ENCODE data around the gene LPCAT1.
"Not testable (repeated sequence)": the region's sequence is repeated elsewhere in the genome, so short reads cannot be mapped to it uniquely, and the experiment has no call there.

The LPCAT1 gene

DNA sequence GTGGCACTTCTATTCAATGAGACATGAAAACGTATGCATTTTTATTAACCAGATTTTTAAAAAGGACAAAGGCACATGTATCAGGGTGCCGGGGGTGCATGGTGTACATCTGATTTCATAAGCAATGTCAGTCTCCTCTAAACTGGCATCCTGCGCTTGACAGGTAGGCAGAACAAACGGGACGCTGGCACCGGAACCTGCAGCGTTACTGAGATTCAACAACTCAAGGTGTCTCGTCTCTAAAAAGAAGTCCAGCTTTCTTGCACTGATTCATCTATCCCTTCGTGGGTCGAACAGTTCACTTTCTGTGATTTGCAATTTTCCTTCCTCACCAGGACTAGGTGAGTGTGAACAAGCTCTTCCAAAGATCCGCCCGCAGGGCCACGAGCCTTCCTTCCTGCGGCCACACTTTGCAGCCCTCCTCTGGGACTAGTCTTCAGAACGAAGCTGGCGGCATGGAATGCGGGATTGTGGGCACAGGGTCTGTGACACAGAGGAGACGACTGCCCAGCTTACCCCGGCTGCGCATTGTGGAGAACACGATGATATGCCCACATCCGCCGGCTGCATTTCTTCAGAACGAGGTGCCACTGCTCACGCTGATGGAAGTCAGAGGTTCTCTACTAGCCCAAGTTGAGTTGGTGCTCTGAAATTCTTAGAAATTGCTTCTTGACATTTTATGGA lies 85.7 kb downstream of the LPCAT1 start:
- DNase-seq: no peak

DNA sequence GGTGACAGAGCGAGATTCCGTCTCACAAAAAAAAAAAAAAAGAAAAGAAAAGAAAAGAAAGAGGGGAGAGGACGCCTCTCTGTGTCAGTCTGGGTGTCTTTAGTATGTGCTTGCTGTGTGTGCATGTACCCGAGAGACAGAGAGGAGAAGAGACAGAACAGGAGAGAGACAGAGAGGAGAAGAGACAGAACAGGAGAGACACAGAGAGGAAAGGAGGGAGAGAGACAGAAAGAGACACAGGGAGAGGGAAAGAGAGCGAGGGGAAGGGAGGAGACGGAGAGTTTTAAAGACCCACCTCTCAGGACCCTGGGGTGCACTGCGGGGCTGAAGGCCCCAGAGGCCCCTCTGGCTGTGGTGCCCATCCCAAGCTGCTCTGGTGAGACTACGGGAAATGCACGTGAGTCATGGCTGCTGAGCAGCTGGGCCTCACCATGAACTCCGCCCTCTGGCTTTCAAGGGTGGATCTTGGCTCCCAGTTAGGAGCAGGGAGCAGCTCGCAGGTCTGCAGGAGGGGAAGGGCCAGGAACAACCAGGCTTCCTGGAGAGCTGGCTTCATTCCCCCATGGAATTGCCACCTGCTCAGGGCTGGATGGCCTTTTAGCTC lies 86.4 kb downstream of the LPCAT1 start:
- no peak for DNase-seq

DNA sequence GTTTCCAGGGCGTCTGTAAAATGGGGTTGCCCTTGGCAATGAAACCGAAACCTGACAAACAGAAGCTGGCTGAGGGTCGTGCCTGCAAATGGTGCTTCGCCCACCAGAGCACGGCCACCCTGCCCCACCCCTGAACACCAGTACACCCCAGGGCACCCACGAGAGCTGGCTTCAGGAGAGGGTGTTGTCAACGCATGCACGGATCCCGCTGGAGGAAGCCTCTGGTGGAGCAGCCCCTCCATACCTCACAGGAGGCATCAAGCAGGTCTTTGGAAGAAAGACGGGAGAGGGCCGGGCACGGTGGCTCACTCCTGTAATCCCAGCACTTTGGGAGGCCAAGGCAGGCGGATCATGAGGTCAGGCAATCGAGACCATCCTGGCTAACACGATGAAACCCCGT lies 87.1 kb downstream of the LPCAT1 start:
- DNase-seq: no peak

- DNase-seq: no peak
Observed at GRCh38 chr5:1436036-1436435, 87.7 kb downstream of the LPCAT1 start.

DNA sequence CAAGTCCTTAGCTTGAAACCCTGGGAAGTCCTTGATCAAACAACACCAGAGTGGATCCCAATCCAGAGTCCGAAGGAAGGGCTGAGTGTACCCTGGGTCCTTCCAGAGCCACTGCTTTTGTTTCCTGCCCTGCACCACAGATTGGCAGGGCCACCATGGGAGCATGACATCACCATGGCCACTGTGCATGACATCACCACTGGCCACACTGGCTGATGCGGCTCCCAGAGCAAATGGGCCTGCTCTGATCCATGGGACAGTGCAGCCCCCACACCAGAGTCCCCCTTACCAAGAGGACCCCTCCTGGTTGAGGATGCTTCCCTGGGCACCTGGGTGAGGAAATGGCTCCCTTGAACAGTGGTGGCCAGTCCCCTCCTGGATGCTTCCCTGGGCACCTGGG lies 88.4 kb downstream of the LPCAT1 start:
- no peak for DNase-seq

DNA sequence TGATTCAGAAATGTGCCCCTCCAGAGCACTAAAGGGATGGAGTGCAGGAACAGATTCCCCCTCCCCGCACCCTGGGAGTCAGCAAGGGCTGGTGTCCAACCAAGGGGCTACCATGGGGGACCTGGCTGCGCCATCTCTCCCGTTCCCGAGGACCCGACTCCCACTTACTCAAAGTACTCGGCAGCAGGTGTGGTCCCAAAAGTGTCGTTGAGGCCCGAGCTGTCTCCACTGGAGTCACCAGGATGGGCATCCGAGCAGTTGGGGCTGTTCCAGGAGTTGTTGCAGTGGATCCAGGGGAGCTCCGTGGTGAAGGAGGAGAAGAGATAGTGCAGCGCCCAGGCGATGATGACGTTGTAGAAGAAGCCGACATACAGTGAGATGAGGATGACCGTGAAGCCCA lies 91.5 kb downstream of the LPCAT1 start:
- DNase-seq: no peak

GRCh38 chr5:1431896-1432295 lies 91.9 kb downstream of the LPCAT1 start:
- DNase-seq: no peak

DNA sequence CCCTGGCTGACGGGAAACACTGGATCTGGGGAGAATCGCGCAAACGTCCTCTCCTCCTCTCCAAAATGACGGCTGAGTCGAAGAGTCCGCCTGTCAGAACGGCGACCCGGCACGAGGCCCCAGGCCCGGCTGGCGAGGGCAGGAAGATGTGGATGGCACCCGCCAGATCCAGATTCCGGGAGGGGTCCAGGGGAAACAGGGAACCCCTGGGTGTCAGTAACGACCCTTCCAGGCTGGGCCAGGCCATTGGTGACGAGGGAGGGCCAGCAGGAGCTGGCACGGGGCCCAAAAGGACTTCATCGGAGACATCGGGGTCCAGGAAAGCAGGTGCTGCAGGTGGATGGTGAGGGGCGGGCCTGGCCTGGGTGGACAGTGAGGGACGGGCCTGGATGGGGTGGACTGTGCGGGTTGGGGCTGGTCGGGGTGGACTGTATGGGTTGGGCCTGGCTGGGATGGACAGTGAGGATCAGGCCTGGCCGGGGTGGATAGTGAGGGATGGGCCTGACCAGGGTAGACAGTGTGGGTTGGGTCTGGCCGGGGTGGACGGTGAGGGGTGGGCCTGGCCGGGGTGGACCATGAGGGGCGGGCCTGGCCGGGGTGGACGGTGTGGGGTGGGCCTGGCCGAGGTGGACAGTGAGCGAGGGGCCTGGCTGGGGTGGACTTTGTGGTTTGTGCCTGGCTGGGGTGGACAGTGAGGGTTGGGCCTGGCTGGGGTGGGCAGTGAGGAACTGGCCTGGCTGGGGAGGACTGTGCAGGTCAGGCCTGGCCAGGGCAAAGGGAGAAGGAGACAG lies 92.5 kb downstream of the LPCAT1 start:
- no peak for DNase-seq

DNA sequence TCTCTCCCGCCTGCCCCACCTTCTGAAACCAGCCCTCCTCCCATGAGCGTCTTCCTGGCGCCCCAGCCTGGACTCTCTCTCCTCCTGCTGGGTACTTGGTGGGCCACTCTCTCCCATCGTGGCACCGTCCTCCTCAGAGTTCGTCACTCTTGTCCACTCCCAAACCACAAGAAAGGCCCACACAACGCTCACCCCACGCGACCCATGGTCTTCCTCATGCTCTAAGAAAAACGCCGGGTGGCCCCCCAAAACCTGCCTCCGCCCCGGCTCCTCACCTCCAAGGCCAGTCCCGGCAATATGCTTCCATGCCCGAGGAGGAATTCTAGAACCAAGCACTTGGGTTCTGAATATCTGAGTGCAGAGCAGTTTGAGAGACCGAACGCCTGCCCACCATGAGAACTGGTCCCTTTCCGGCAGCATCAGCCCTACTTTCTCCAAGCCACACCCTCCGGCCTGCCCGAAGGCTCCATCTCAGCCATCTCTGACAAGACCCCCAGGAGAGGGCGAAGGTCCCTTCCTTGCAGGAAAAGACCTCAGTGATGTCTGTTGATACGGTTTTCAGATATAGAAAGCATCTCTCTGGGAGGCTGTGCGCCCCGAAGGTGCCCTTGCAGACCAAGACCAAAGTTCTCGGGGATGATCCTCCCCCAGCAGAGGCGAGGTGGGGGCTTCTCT lies 93.5 kb downstream of the LPCAT1 start:
- DNase-seq: no peak

- no peak for DNase-seq
Observed at GRCh38 chr5:1429496-1429895, 94.3 kb downstream of the LPCAT1 start.

- no peak for DNase-seq
Observed at GRCh38 chr5:1429066-1429465, 94.7 kb downstream of the LPCAT1 start.

DNA sequence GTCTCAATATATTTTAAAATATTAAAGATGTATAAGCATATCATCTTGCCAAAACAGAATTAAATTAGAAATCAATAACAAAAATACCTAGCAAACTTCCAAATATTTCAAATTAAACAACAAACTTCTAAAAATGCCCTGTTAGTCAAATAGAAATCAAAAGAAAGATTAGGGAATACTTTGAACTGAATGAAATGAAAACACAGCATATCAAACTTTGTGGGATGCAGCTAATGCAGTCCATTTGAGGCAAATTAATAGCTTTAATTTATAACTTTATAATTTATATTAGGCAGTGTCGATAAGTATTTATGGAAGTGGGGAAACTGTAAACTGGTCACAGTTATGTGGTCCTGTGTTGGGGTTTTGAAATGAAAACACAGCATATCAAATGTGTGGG lies 95.7 kb downstream of the LPCAT1 start:
- DNase-seq: no peak

DNA sequence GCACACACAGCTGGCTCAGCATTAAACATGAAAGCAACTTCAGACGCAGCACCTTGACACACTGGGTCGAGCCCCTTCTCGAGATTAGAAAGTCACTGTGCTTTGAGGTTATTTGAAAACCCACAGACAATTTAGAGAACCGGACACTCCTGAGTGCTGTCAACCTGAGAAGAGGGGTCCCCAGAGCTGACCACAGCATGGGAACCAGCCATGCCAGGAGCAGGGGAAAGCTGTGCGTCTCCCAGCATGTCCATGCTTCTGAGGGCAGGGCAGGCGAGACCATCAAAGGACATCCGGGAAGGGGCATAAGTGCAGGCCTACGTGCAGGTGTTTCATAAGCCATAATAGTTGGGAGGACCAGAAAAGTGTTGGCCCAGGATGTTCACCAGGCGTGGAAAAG lies 99.0 kb downstream of the LPCAT1 start:
- DNase-seq: no peak

- DNase-seq: no peak
Observed at GRCh38 chr5:1423901-1424603, 99.7 kb downstream of the LPCAT1 start.

DNA sequence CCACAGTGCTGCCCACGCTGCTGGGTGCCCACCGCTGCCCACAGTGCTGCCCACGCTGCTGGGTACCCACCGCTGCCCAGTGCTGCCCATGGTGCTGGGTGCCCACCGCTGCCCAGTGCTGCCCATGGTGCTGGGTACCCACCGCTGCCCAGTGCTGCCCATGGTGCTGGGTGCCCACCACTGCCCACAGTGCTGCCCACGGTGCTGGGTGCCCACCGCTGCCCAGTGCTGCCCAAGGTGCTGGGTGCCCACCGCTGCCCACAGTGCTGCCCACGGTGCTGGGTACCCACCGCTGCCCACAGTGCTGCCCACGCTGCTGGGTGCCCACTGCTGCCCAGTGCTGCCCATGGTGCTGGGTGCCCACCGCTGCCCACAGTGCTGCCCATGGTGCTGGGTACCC lies 101.2 kb downstream of the LPCAT1 start:
- DNase-seq: not testable (repeated sequence)

GRCh38 chr5:1421521-1422341 lies 102.0 kb downstream of the LPCAT1 start:
- DNase-seq: no peak

- no peak for DNase-seq
Observed at GRCh38 chr5:1420211-1421195, 103.3 kb downstream of the LPCAT1 start.

GRCh38 chr5:1419476-1420210 lies 104.1 kb downstream of the LPCAT1 start:
- DNase-seq: no peak

- DNase-seq: no peak
Observed at GRCh38 chr5:1418921-1419280, 104.9 kb downstream of the LPCAT1 start.

All from activated effector memory CD4-positive, alpha-beta T cell treated with Interleukin-2 at 50 U/mL for 16 hours (primary cell).